ENCODE data around the gene SUCLG2.
"Not testable (repeated sequence)": the region's sequence is repeated elsewhere in the genome, so short reads cannot be mapped to it uniquely, and the experiment has no call there.

SUCLG2 gene

GRCh38 chr3:67610458-67610857 lies 44.0 kb downstream of the SUCLG2 start:
- DNase-seq (ENCODE audit: low read depth in 1 of 2, low spot score in 1 of 2) = no peak

- no peak for DNase-seq (ENCODE audit: low read depth in 1 of 2, low spot score in 1 of 2)
Observed at GRCh38 chr3:67609709-67610108, 44.7 kb downstream of the SUCLG2 start.

GRCh38 chr3:67608034-67608433 lies 46.4 kb downstream of the SUCLG2 start:
- no peak for DNase-seq (ENCODE audit: low read depth in 1 of 2, low spot score in 1 of 2)

- no peak for DNase-seq (ENCODE audit: low read depth in 1 of 2, low spot score in 1 of 2)
Observed at GRCh38 chr3:67605377-67605776, 49.0 kb downstream of the SUCLG2 start.

- DNase-seq (ENCODE audit: low read depth in 1 of 2, low spot score in 1 of 2) = no peak
Observed at GRCh38 chr3:67602816-67603215, 51.6 kb downstream of the SUCLG2 start.

- no peak for DNase-seq (ENCODE audit: low read depth in 1 of 2, low spot score in 1 of 2)
Observed at GRCh38 chr3:67601919-67602608, 52.3 kb downstream of the SUCLG2 start.

- no peak for DNase-seq (ENCODE audit: low read depth in 1 of 2, low spot score in 1 of 2)
Observed at GRCh38 chr3:67601385-67601784, 53.0 kb downstream of the SUCLG2 start.

GRCh38 chr3:67599821-67600220 lies 54.6 kb downstream of the SUCLG2 start:
- no peak for DNase-seq (ENCODE audit: low read depth in 1 of 2, low spot score in 1 of 2)

GRCh38 chr3:67598814-67599556 lies 55.4 kb downstream of the SUCLG2 start:
- no peak for DNase-seq (ENCODE audit: low read depth in 1 of 2, low spot score in 1 of 2)

GRCh38 chr3:67595424-67595823 lies 59.0 kb downstream of the SUCLG2 start:
- no peak for DNase-seq (ENCODE audit: low read depth in 1 of 2, low spot score in 1 of 2)

GRCh38 chr3:67593761-67594234 lies 60.6 kb downstream of the SUCLG2 start:
- no peak for DNase-seq (ENCODE audit: low read depth in 1 of 2, low spot score in 1 of 2)

- no peak for DNase-seq (ENCODE audit: low read depth in 1 of 2, low spot score in 1 of 2)
Observed at GRCh38 chr3:67592057-67592456, 62.4 kb downstream of the SUCLG2 start.

- no peak for DNase-seq (ENCODE audit: low read depth in 1 of 2, low spot score in 1 of 2)
Observed at GRCh38 chr3:67587811-67588210, 66.6 kb downstream of the SUCLG2 start.

- DNase-seq (ENCODE audit: low read depth in 1 of 2, low spot score in 1 of 2) = no peak
Observed at GRCh38 chr3:67587301-67587700, 67.1 kb downstream of the SUCLG2 start.

GRCh38 chr3:67584608-67585007 lies 69.8 kb downstream of the SUCLG2 start:
- not testable (repeated sequence) for DNase-seq (ENCODE audit: low read depth in 1 of 2, low spot score in 1 of 2)

- DNase-seq (ENCODE audit: low read depth in 1 of 2, low spot score in 1 of 2) = no peak
Observed at GRCh38 chr3:67580430-67581000, 73.9 kb downstream of the SUCLG2 start.

- no peak for DNase-seq (ENCODE audit: low read depth in 1 of 2, low spot score in 1 of 2)
Observed at GRCh38 chr3:67578416-67578815, 76.0 kb downstream of the SUCLG2 start.

- DNase-seq (ENCODE audit: low read depth in 1 of 2, low spot score in 1 of 2) = no peak
Observed at GRCh38 chr3:67576441-67576840, 78.0 kb downstream of the SUCLG2 start.

- DNase-seq (ENCODE audit: low read depth in 1 of 2, low spot score in 1 of 2) = no peak
Observed at GRCh38 chr3:67569324-67569723, 85.1 kb downstream of the SUCLG2 start.

- DNase-seq (ENCODE audit: low read depth in 1 of 2, low spot score in 1 of 2) = no peak
Observed at GRCh38 chr3:67567893-67568292, 86.5 kb downstream of the SUCLG2 start.

GRCh38 chr3:67564973-67565372 lies 89.4 kb downstream of the SUCLG2 start:
- DNase-seq (ENCODE audit: low read depth in 1 of 2, low spot score in 1 of 2) = no peak

- DNase-seq (ENCODE audit: low read depth in 1 of 2, low spot score in 1 of 2) = no peak
Observed at GRCh38 chr3:67564008-67564407, 90.4 kb downstream of the SUCLG2 start.
